Activated CD4-positive, CD25-positive, alpha-beta regulatory T cell treated with anti-CD3 and anti-CD28 coated beads, Interleukin-2, amount 50 U/mL, for 24 hours (primary cell): ENCODE data around the gene CSNK1E.

Experiments
- ATAC-seq, 2 donors: fragments of 150-1000 bp; cut with Tn5 transposase; one replicate each; pipeline ENCODE4 v1.10.0; 2021; ENCODE audit warnings: mild to moderate bottlenecking in 1 of 2, moderate library complexity in 1 of 2

The CSNK1E gene

GRCh38 chr22:38273135-38273826 lies 44.0 kb downstream of the CSNK1E start:
- no peak for ATAC-seq

- ATAC-seq = peak; percentile 97
These were observed 44.7 kb downstream of the CSNK1E start, which contains the start of gene TMEM184B for GRCh38 chr22:38272373-38273134. TSS of gene TMEM184B (minus strand) at chr22:38273010. CDS start at chr22:38247961, 25,049 bp downstream.

DNA sequence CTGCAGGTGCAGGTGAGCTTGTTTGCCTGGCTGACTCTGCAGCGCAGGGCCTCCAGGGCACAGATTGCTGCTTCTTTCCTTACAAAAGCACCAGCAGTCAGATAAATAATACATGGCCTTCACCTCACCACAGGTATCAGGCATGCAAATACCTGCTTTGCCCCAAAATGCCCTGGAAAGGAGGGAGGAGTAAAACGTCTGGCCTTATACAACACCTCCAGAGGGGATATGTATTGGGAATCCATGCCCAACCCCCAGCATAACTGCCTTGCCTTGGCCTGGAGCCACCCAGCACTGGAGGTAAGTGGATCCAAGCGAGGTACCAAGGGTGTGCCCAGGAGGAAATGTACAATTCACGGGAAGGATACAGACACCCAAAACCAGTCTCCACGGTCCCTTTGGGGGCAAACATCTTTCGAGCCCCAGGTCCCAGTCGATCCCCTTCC lies 45.3 kb downstream of the CSNK1E start:
- peak in 1 of 2 donors; percentile 4 for ATAC-seq

DNA sequence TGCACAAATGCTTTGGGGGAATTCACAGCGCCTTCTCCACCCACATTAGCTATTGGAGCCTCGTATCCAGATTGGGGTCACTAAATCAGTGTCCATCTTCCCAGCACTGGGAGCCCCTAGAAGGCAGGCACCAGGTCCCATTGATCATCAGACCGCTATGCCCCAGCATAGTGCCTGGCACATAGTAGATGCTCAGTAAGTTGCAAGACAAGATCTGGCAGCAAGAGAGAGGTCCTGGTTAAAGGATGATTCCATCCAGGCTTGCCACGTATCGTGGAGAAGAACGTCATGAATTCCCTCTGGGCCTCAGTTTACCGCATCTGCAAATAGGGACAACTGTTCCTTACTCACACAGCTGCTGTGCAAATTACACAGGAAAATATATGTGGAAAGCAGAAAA lies 46.1 kb downstream of the CSNK1E start:
- no peak for ATAC-seq

GRCh38 chr22:38270091-38270992 lies 46.9 kb downstream of the CSNK1E start:
- no peak for ATAC-seq

- no peak for ATAC-seq
These were observed 47.8 kb downstream of the CSNK1E start for GRCh38 chr22:38269466-38269865.

DNA sequence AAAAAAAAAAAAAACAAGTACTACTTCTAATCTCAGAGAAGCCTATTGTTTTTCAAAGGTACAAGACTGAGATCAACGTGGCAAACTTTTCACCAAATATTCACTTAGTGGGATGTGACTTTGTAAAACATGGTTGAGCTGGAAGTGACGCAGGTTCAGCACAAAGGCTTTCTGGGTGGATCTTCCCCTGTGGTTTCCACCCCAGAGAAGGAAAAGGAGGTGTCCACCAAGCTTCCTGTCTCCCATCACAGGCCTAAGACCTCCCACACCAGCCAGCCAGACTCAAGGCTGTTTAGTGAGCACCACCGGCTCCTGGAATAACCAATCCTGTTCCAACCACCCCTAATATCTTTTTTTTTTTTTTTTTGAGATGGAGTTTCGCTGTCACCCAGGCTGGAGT lies 50.1 kb downstream of the CSNK1E start:
- peak; percentile 62 to 64 for ATAC-seq

DNA sequence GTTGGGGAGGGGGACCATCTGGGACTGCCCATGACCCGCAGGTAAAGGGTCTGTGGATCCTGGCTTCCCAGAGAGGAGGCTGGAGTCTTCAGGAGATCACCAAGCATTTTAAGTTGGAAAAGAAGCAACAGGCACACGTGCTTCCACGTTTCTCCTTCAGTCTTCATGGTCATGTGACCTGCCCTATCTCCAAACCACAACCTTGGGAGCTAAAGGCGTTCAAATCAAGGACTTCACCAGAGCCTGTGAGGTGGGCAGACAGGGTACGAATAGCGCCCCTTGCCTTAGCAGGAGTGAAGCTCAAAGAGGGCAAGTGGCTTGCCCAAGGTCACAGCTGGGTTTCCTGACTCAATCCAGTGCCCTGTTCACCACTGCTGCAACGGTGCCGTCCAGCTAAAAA lies 51.1 kb downstream of the CSNK1E start:
- ATAC-seq = no peak

DNA sequence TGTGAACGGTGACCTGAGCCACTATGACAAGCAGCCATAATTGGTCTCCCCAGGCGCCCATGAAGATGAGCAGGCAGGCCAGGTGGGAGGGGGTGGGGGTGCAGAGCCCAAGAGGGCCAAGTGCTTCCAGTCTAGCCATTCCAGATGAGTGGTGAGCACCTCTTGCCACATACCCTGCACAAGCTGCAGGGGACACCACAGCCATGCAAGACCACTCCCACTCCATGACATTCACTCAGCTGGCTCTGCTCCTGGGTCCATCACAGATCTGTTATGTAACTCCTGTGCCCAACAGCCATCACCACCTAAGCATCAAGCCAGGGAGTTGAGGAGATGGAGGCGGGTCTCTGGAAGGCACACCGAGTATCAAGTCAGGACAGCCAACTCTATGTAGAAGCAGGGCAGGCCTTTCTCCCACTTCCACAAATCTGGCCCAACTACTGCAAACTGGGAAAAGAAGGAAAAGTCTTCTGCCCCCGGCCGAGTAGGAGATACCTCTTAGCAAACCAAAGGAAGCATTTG lies 52.9 kb downstream of the CSNK1E start:
- ATAC-seq = no peak

DNA sequence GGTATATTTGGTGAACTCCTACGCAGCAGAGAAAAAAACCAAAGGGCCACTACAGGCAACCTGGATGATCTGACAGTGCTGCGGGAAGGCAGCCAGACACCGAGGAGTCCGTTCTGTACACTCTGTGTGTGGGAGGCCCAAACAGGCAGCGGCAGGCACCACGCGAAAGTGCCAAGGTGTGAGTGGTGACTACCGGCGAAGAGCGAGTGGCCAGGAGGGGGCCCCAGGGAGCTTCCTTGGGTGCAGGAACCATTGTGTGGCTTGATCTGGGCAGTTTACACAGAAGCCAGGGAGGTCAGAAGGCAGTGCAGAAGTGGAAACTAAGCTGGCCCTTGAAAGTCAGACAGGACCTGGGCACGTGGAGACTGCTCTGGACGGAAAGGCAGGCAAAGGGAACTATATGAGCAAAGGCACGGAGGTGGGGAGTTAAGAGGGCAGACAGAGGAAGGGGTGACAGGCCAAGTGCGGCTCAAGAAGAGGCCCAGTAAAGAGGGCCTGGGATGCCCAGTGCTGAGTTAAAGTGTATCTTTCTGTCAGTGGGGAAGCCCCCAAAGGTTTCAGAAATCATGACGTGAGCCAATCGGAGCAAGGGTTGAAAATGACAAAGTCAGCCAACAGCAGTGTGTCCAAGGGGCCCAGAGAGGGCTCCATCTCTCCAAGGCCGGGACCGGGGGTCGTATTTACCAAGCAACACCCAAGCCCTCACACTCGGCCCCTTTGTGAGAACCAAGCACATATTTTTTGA lies 55.0 kb downstream of the CSNK1E start:
- peak; percentile 42 to 52 for ATAC-seq

- peak in 1 of 2 donors; percentile 18 for ATAC-seq
These were observed 56.2 kb downstream of the CSNK1E start for GRCh38 chr22:38260761-38261681.

GRCh38 chr22:38259370-38259769 lies 57.9 kb downstream of the CSNK1E start:
- ATAC-seq = no peak

GRCh38 chr22:38258895-38259294 lies 58.3 kb downstream of the CSNK1E start:
- no peak for ATAC-seq

GRCh38 chr22:38257650-38258250 lies 59.5 kb downstream of the CSNK1E start:
- ATAC-seq = no peak

DNA sequence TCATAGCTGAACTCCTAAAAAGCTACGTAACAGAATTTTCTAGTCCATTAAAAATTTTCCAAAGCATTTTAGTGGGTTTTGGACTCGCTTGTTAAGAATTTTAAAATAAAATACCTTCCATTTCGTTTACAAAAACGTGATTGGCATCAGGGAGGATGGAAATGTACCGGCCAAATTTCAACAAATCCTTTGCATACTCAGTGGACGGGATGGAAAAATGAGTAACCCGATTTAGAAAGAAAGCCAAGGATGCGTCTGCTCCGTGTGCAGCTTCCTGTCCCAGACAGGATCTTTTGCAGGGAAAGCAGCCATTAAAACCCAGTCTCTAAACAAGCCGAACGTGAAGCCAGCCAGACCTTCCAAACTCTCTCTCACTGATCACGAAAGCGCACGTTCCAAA lies 60.1 kb downstream of the CSNK1E start:
- no peak for ATAC-seq

DNA sequence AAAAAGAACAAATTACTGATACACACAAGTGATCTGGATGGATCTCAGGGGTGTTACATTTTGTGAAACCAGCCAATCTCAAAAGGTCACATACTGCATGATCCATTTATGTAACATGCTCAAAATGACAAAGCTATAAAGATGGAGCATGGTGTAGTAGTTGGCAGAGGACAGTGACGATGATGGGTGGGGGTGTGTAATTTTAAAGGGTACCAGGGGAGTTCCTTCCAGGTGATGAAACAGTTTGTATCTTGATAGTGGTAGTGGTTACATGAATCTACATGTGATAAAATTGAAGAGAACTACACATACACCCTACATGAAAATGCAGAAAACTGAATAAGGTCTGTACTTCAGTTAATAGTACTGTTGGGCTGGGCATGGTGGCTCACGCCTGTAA lies 61.5 kb downstream of the CSNK1E start:
- no peak for ATAC-seq

DNA sequence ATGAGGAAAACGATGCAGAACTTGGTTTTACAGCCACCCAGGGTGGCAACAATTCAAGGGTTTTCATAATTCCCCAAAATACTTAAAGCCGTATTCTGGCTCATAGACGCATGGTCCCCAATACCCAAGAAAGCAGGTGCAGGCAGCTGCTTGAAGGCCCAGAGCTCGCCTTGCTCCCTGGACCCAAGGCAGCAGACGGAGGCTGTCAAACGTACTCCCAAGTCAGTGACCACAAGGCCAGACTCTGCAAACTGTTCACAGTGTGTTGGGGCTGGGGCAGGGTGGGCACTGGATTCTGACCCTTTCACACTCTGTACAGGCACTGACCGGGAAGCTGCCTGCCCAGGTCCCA lies 65.9 kb downstream of the CSNK1E start:
- ATAC-seq = no peak

- no peak for ATAC-seq
These were observed 66.4 kb downstream of the CSNK1E start for GRCh38 chr22:38250643-38251340.

DNA sequence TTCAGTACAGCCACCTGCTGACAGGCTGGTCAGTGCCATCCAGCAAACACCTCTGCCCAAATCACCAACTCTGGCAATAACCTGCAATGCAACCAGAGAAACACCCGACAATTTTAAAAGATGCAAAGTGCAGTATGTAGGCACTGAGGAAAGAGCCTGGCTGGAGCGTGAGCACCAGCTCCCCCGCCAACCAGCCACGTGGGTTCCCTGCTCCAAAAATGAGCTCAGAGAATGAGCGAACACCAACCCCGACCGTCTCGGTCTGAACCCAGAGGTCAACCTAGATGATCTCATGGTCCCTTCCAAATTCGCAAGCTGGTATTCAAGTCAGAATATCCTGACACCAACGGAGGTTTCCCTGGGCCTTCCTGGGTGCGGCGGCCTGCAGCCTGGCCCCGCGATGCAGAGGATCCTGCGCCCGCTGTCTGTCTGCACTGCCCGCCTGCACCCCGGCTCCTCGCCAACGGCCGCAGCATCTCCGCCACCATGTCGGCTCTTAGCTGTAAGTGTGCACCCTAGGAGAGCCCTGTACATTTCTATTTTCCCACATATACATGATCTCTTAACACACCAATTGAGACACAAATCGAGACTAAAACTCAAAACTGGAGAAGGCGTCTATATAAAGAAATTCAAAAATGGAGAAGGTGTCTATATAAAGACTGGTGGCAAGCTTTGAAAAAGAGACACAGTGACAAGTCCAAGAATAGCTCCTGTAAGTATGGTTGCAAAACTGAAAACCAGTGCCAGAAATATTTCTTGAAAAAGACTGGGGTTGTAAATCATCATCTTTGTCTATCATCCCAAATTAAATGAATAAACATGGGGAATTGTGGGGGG lies 67.2 kb downstream of the CSNK1E start:
- no peak for ATAC-seq
